Stomach (tissue), 9 donors: ENCODE data around the gene WFDC10B. TPM values are rescaled to one million over a fixed set of nuclear protein-coding genes. Genes with fewer than 3 reads are reported as not detected.
"Not testable (repeated sequence)": the region's sequence is repeated elsewhere in the genome, so short reads cannot be mapped to it uniquely, and the experiment has no call there.

Experiments used
- DNase-seq, 2 donors: peaks; one replicate each; pipeline versions ENCODE4 v3.0.0 to v3.0.0-alpha.2; 2013 to 2019
- H3K27ac ChIP-seq, 5 donors: fragments of 200-600 bp in 4 of 5; sonication (generic) in 4 of 5; one replicate each; pipeline ENCODE4 v1.5.1; 2013 to 2019; ENCODE audit warnings: mild to moderate bottlenecking in 1 of 5, moderate library complexity in 1 of 5
- H3K27me3 ChIP-seq, 3 donors: fragments of 200-600 bp; sonication (generic); one replicate each; pipeline ENCODE4 v1.5.1; 2017 to 2019; ENCODE audit warnings: mixed run types in 1 of 3
- H3K36me3 ChIP-seq, 4 donors: fragments of 200-600 bp; sonication (generic); 1 replicate in 3 of 4; 2 replicates in 1 of 4; pipeline ENCODE4 v1.5.1; 2016 to 2019
- H3K4me1 ChIP-seq, 4 donors: fragments of 200-600 bp; sonication (generic); one replicate each; pipeline ENCODE4 v1.5.1; 2016 to 2019
- H3K4me3 ChIP-seq, 4 donors: fragments of 200-600 bp; sonication (generic) in 3 of 4; one replicate each; pipeline ENCODE4 v1.5.1; 2016 to 2019; ENCODE audit warnings: mild to moderate bottlenecking in 1 of 4
- H3K9me3 ChIP-seq, 4 donors: fragments of 200-600 bp; sonication (generic); one replicate each; pipeline ENCODE4 v1.5.1; 2016 to 2019
- EP300 ChIP-seq: sonication (generic); formaldehyde crosslinking; IDR thresholded peaks from one replicate; pipeline ENCODE4 v1.6.1; 2017; ENCODE audit warnings: antibody characterized with exemption
- POLR2A ChIP-seq, 4 donors: fragments of 450-650 bp; IDR thresholded peaks; one replicate each; pipeline ENCODE4 v1.6.1; 2016; ENCODE audit warnings: antibody characterized with exemption in 4 of 4, control low read depth in 2 of 4, mild to moderate bottlenecking in 1 of 4, moderate library complexity in 1 of 4
- POLR2AphosphoS5 ChIP-seq, 3 donors: sonication (generic); formaldehyde crosslinking; IDR thresholded peaks; one replicate each; pipeline ENCODE4 v1.6.1; 2016; ENCODE audit warnings: antibody characterized with exemption in 3 of 3
- WGBS, 5 donors: extraction: QIAGEN DNeasy Blood & Tissue Kit in 3 of 5; methylation state at CpG; one replicate each; pipeline versions ENCODE4 v1.1.5 to v1.1.7; 2013 to 2018; 5-methylcytosine and 5-hydroxymethylcytosine counted together
- intact Hi-C: fragments of 100-400 bp; cut with DNase I; formaldehyde crosslinking; loops from one replicate; pipeline ENCODE4 v1.15.1; 2023; ENCODE audit warnings: low total_unique reads
- polyA plus RNA-seq, 3 donors: library from polyadenylated mRNA; stranded (reverse); fragments of 200-250 nt; gene quantifications; one replicate each; pipeline ENCODE4 v1.2.3, GENCODE V29; 2013
- total RNA-seq, 5 donors: library from RNA; depleted of rRNA; stranded (reverse); fragments of >200 nt; gene quantifications; one replicate each; pipeline versions ENCODE4 v1.1.0 to v1.2.3, GENCODE V29; 2014 to 2016
- TF ChIP-seq, protein P1 (sequence below), 7 experiments: fragments of 450-650 bp in 4 of 7; fragments of 200-600 bp in 3 of 7; sonication (generic) in 3 of 7; IDR thresholded peaks; one replicate each; pipeline ENCODE4 v1.5.1; 2016 to 2019; ENCODE audit warnings: antibody characterized with exemption in 7 of 7, control low read depth in 2 of 7, mild to moderate bottlenecking in 1 of 7
- donor health status: healthy with polysubstance abuse.
- donor health status: Bipolar disorder and iron deficiency.
- donor health status: healthy.

The WFDC10B gene
- total and polyA plus RNA-seq, 8 donors: 1.6 to 4.3 TPM; not detected in 6

DNA sequence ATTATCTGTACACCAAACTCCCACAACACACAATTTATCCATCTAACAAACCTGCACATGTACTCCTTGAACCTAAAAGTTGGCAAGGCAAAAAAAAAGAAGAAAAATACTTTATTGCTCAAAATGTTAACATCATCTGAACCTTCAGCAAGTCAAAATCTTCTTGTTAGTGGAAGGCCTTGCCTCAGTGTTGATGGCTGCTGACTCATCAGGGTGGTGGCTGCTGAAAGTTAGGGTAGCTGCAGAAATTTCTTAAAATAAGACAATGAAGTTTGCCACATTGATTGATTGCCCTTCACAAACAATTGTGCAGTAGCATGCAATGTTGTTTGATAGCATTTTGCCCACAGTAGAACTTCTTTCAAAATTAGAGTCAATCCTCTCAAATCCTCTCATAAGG lies 32.1 kb downstream of the WFDC10B start:
- no peak for DNase-seq
- TF ChIP-seq POLR2AphosphoS5 (IDR thresholded peaks at IDR 0.05) (no peak), EP300 (no peak), POLR2A (IDR thresholded peaks at IDR 0.05) (no peak)
- TF ChIP-seq, protein P1, sequence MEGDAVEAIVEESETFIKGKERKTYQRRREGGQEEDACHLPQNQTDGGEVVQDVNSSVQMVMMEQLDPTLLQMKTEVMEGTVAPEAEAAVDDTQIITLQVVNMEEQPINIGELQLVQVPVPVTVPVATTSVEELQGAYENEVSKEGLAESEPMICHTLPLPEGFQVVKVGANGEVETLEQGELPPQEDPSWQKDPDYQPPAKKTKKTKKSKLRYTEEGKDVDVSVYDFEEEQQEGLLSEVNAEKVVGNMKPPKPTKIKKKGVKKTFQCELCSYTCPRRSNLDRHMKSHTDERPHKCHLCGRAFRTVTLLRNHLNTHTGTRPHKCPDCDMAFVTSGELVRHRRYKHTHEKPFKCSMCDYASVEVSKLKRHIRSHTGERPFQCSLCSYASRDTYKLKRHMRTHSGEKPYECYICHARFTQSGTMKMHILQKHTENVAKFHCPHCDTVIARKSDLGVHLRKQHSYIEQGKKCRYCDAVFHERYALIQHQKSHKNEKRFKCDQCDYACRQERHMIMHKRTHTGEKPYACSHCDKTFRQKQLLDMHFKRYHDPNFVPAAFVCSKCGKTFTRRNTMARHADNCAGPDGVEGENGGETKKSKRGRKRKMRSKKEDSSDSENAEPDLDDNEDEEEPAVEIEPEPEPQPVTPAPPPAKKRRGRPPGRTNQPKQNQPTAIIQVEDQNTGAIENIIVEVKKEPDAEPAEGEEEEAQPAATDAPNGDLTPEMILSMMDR (IDR thresholded peaks at IDR 0.05): no peak
- Histone ChIP-seq H3K4me3 (no peak overlapping the region), H3K27ac (no peak overlapping the region), H3K27me3 (no peaks in the 10 kb centered on the region), H3K36me3 (no peaks in the 10 kb centered on the region), H3K4me1 (no peaks in the 10 kb centered on the region), H3K9me3 (peaks cover 0 to 15% (median 14%) of the 10 kb centered on the region in 4 donors)
- intact Hi-C loops: no loop called here

DNA sequence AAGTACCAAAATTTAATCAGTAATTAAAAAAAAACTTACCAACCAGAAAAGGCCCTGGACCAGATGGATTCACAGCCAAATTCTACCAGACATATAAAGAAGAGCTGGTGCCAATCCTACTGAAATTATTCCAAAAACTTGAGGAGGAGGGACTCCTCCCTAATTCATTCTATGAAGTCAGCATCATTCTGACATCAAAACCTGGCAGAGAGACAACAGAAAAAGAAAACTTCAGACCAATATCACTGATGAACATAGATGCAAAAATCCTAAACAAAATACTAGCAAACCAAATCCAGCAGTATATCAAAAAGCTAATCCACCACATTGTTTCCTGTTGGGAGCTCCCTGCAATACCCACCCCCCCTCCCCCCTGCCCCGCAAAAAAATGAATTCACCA lies 34.7 kb downstream of the WFDC10B start, which contains the start of gene WFDC11:
TSS of gene WFDC11 (minus strand) at position 101 of the 400 bp plus-strand sequence. CDS start 19,639 bp downstream, outside the sequence.
- Histone ChIP-seq H3K4me1 (no peaks in the 10 kb centered on the region), H3K9me3 (peaks cover 0 to 9% (median 6%) of the 10 kb centered on the region in 4 donors), H3K4me3 (no peak within 1 kb of the TSS), H3K27me3 (no peaks in the 10 kb centered on the region), H3K27ac (no peak within 1 kb of the TSS), H3K36me3 (no peaks in the 10 kb centered on the region)
- TF ChIP-seq EP300 (no peak), POLR2A (IDR thresholded peaks at IDR 0.05) (no peak), POLR2AphosphoS5 (IDR thresholded peaks at IDR 0.05) (no peak)
- TF ChIP-seq, protein P1 (IDR thresholded peaks at IDR 0.05): no peak
- DNase-seq: no peak
- intact Hi-C loops: no loop called here
- WGBS, 5 donors: 71 to 88% (median 82%) methylated on average over 1 of the region's 1 CpG

DNA sequence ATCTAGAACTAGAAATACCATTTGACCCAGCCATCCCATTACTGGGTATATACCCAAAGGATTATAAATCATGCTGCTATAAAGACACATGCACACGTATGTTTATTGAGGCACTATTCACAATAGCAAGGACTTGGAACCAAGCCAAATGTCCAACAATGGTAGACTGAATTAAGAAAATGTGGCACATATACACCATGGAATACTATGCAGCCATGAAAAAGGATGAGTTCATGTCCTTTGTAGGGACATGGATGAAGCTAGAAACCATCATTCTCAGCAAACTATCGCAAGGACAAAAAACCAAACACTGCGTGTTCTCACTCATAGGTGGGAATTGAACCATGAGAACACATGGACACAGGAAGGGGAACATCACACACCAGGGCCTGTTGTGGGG lies 47.8 kb downstream of the WFDC10B start:
- intact Hi-C loops, H3K27ac ChIP-seq, H3K27me3 ChIP-seq, H3K4me3 ChIP-seq, H3K36me3 ChIP-seq, H3K4me1 ChIP-seq, H3K9me3 ChIP-seq, DNase-seq: not testable (repeated sequence)
- WGBS, 5 donors: 73 to 92% (median 84%) methylated on average over 3 of the region's 3 CpGs

DNA sequence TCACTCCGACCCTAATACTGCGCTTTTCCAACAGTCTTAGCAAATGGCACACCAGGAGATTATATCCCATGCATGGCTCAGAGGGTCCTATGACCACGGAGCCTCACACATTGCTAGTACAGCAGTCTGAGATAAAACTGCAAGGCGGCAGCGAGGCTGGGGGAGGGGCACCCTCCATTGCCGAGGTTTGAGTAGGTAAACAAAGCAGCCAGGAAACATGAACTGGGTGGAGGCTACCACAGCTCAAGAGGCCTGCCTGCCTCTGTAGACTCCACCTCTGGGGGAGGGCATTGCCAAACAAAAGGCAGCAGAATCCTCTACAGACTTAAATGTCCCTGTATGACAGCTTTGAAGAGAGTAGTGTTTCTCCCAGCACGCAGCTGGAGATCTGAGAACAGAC lies 53.1 kb downstream of the WFDC10B start:
- H3K9me3 ChIP-seq, H3K4me3 ChIP-seq, H3K36me3 ChIP-seq, intact Hi-C loops, H3K27me3 ChIP-seq, H3K27ac ChIP-seq, H3K4me1 ChIP-seq: not testable (repeated sequence)
- WGBS, 5 donors: 63 to 75% (median 70%) methylated on average over 6 to 7 of the region's 7 CpGs
- DNase-seq: peak in 1 of 2 donors; percentile 3

DNA sequence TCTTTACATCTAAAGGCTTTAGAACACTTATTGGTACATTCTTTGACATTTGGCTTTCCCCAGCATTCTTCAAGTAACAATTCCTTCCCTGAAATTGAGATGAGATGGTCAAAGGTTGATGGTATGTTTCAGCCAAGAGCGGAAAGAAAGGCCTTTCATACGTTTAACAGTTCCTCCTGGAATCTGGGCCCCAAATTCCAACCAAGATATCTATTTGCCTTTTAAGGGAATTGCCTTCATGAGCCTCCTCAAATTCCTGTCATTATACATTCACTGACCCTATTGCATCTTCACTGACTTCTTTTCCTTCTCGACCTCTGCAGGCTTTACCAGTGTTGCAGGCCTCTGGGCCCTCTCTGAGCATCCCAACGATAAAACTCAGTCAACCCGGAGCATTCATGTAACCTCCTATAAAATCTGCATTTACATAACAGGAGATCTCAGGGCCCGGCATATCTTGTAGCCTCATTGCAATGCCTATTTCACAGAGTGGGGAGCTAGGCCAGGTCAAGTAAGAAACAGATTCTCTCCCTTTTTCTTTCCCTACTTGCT lies 55.4 kb downstream of the WFDC10B start:
- TF ChIP-seq POLR2A (IDR thresholded peaks at IDR 0.05): no peak
- WGBS, 5 donors: 81 to 88% (median 86%) methylated on average over 6 of the region's 6 CpGs
- no peak overlapping the region for H3K4me3 ChIP-seq
- H3K36me3 ChIP-seq: no peaks in the 10 kb centered on the region
- no peaks in the 10 kb centered on the region for H3K27me3 ChIP-seq
- H3K27ac ChIP-seq: no peak overlapping the region
- intact Hi-C loops: no loop called here
- no peaks in the 10 kb centered on the region for H3K4me1 ChIP-seq
- no peak for DNase-seq
- H3K9me3 ChIP-seq: peaks cover 0 to 8% (median 3%) of the 10 kb centered on the region in 4 donors

DNA sequence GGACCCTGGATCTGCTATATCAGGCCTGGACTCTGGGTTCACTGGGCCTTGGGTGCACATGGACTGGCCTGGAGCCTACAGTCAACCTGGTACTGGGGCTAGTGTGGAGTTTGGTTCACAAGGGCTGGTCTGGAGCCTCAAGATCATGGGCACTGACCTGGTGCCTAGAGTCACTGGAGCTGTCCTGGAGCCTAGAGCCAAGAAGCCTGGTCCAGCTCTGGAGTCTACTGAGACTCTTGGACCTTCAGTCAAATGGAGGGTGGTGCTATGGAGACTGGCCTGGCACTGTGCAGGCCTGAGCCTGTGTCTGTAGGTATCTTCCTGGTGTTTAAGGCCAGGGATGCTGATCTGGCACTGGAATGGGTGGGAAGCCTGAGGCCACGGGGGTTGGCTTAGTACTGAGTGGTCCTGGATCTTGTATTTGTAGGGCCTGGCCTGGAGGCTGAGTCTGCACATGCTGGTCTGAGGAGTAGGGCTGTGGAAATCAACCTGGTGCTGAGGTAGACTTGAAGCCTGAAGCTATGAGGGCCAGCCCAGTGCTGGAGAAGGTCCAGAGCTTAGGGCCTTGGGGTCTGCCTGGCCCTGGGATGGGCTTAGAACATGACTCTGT lies 57.3 kb downstream of the WFDC10B start:
- DNase-seq: no peak

More for the DNA sequence above, 57.3 kb downstream of the WFDC10B start:
- no peaks in the 10 kb centered on the region for H3K4me1 ChIP-seq
- no peak overlapping the region for H3K27ac ChIP-seq
- no peaks in the 10 kb centered on the region for H3K27me3 ChIP-seq
- 64 to 86% (median 71%) methylated on average over 1 of the region's 1 CpG for WGBS, 5 donors
- no peaks in the 10 kb centered on the region for H3K36me3 ChIP-seq
- TF ChIP-seq, protein P1 (IDR thresholded peaks at IDR 0.05): no peak
- no peak for TF ChIP-seq POLR2A (IDR thresholded peaks at IDR 0.05)
- no peak for TF ChIP-seq EP300
- no peak for TF ChIP-seq POLR2AphosphoS5 (IDR thresholded peaks at IDR 0.05)
- H3K4me3 ChIP-seq: no peak overlapping the region
- intact Hi-C loops: no loop called here
- peaks cover 0 to 8% (median 3%) of the 10 kb centered on the region in 4 donors for H3K9me3 ChIP-seq
